ENCODE data around the gene RGS17. TPM values are rescaled to one million over a fixed set of nuclear protein-coding genes. Genes with fewer than 3 reads are reported as not detected.
"Not testable (repeated sequence)": the region's sequence is repeated elsewhere in the genome, so short reads cannot be mapped to it uniquely, and the experiment has no call there.

The RGS17 gene
- total RNA-seq, 1 donor from 2014 or later, result 0.31 TPM

DNA sequence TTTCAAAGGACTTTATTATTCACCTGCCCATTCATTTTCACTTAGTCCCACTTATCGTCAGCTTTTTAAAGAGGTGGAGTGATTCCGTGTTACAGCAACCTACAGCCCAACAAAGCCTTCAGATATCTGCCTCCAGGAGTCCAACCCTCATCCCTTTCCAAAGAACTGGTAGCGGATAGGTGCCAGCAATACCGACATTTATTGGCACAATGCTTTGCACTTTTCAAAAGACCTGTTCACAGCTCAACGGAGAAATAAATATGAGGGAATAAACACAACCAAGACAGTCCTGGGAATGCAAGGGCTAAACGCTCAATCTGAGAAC is 127.8 kb downstream of the RGS17 start:
- ATAC-seq (peak; percentile 7), DNase-seq (ENCODE audit: low spot score) (no peak)
- intact Hi-C loops (cut with DNase I), result no loop called here

DNA sequence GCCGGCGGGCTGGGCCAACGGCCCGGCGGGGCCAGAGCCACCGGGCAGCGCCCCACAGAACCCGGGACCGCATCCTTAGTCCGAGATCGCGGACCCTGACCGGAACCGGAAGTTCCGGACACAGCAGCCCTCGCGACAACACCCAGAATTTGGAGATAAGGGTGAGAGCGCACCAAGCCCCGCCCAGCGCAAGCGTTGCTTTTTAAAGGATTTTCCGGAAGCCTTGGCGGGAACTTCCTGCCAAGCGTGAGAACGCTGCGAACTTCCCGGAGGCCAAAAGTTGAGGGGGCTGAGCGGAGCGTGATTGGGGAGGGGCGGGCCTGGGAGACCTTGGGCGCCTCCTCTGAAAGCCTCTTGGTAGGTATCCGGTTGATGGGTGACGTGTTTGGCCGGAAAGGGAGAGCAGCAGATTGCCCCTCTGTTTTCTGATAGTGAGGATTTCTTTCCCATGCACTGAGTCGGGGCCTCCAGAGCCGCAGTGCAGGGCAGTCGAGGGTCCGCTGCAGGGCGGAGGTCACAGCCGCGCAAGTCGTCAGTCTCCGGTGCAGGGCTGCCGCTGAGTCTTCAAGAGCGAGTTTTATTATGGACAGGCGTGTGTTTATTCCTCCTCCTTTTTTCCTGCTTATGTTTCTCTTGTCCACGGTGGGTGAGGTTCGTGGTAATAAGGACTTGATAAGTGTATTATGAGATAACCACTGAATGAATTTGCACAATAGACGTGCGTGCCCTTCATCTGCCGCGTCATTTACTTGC is 128.3 kb downstream of the RGS17 start, which contains the start of gene MTRF1L:
Gene MTRF1L, minus strand, starts transcription at position 97 of the 753 bp plus-strand sequence. Its CDS starts 24 bp downstream, at position 73.
- peak; percentile 96 for DNase-seq (ENCODE audit: low spot score)
- intact Hi-C loops (cut with DNase I), result no loop called here
- peak; percentile 99 for ATAC-seq

DNA sequence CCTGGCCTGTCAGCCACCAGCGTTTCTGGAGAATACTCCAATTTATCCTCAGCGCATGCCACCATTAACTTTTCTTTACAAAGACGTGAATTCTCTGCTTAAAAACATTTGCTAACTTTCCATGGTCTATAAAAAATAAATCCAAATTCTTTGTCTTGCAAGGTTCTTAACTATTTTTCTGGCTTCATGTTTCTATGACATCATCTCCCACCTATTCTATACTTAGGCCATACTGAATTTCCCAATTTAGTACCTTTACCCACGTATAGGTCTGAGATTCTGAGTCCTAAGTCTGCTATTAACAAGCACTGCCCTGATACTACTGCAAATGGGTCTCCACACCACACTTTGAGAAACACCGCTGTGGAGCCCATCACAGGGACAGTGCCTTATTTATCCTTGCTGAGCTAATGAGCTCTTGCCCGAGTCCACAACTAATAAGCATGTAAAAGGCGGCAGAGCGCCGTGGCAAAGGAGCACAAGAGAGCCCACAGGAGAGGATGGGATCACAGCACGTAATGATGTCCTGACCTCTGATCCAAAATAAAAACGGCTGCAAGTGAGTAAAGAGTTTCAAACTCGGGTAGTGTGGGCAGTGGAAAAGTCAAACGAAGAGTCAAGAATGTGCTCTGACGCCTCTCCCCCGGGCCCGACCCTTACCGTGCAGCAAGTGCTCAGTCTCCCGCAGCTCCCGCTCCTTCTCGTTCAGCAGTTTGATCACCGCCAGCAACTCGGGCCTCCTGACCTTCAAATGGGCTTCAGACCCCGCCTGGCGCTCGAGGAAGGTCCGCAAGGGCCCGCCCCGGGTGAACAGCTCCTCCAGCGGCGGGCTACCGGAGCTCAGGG is 129.1 kb downstream of the RGS17 start:
- ATAC-seq, result no peak
- intact Hi-C loops (cut with DNase I), result no loop called here
- no peak for DNase-seq (ENCODE audit: low spot score)

DNA sequence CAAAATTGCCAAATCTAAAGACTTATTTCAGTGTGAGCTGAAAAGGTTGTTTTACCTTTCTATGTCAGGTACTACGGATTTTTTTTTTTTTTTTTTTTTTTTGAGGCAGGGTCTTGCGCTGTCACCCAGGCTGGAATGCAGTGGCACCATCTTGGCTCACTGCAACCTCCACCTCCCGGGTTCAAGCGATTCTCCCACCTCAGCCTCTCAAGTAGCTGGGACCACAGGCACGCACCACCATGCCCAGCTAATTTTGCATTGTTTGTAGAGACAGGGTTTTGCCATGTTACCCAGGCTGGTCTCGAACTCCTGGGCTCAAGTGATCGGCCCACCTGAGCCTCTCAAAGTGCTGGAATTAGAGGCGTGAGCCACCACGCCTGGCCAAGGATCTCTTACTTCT is 130.3 kb downstream of the RGS17 start:
- DNase-seq (ENCODE audit: low spot score); intact Hi-C loops (cut with DNase I); ATAC-seq: not testable (repeated sequence)

DNA sequence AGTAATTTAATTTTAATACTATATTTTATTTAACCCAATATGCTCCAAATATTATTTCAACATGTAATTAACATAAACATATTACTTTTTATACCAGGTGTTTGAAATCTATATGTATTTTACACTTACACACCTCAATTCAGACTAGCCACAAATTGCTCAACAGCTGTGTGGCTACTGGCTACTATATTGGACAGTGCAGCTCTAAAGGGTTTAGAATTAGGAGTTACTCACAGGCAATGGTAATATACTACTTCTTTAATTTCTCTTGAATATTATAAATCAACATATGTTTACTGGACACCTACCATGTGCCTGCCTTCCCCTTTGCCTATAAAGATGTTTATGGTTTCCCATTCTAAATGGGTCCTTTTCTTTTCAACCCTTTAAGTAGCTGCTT is 130.8 kb downstream of the RGS17 start:
- ATAC-seq, result no peak
- intact Hi-C loops (cut with DNase I), result no loop called here
- DNase-seq (ENCODE audit: low spot score), result no peak

DNA sequence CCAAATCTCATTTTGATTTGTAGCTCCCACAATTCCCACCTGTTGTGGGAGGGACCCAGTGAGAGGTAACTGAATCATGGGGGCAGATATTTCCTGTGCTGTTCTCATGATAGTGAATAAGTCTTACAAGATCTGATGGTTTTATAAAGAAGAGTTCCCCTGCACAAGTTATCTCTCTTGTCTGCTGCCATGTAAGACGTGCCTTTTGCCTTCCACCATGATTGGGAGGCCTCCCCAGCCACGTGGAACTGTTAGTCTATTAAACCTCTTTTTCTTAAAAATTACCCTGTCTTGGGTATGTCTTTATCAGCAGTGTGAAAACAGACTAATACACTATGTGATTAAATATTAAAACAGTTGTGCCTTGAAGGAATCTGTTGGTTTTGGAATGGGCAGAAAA is 131.5 kb downstream of the RGS17 start:
- ATAC-seq; intact Hi-C loops (cut with DNase I); DNase-seq (ENCODE audit: low spot score): not testable (repeated sequence)

DNA sequence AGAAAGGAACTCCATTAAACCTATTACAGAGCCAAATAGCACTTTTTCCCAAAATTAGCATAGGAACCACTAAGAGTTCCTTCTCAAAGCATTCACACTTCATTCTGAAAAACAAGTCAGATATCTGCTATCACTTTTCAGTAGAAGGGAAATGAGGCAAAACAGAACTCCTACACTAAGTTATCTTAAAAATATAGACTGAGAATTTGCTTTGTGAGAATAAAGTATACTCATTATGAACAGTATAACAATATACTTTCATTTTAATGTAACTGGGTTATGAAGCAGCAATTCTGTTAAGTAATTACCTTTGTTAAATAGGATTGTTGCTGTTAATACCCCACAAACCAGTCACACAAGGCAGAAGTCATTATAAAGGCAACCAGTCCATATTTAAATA is 137.2 kb downstream of the RGS17 start:
- ATAC-seq (no peak), DNase-seq (ENCODE audit: low spot score) (no peak)
- intact Hi-C loops (cut with DNase I), result no loop called here

DNA sequence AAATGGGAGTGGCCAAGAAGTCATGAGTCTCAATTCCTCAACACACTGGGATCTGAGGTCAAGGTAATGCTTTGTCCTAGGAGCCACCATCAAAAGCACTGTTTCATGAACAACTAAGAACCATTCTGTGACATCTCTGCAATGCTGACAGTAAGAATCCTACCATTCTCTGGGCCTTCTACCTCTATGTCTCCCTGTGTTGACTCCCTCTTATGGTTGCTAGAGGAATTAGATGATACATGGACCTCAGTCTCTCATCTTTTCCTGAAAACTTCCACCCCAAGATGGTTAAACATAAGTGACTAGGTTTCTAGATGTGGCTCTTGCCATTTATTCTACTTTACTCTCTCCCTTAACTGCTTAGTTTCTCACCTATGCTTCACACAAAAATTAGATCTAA is 137.7 kb downstream of the RGS17 start:
- intact Hi-C loops (cut with DNase I), result no loop called here
- DNase-seq (ENCODE audit: low spot score) (no peak), ATAC-seq (no peak)

DNA sequence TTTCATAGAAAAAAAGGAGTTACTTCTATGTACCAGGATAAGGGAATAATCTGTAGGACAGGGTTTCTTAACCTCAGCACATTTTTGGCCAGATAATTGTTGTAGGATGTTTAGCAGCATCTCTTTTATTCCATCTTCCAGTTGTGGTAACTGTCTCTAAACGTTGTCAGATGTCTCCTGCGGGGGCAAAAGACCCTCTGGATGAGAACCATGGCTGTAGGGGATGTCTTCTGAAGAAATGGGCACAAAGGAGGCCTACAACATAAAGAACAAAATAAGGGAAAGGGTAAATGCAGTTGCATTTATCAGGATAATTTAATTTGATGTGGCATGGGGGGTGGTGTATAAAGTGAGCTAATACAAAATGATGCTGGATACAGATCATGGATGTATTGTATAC is 144.1 kb downstream of the RGS17 start:
- intact Hi-C loops (cut with DNase I), result no loop called here
- no peak for ATAC-seq
- DNase-seq (ENCODE audit: low spot score), result no peak

DNA sequence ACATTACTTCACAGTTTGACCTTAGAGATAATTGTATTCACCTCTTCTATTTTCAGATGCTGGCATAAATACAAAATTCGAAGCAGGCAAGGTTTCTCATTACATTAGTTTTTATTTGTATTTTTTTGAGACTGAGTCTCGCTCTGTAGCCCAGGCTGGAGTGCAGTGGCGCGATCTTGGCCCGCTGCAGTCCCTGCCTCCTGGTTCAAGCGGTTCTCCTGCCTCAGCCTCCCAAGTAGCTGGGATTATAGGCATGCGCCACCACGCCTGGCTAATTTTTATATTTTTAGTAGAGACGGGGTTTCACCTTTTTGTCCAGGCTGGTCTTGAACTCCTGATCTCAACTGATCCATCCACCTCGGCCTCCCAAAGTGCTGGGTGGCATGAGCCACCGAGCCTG is 145.8 kb downstream of the RGS17 start:
- ATAC-seq; DNase-seq (ENCODE audit: low spot score); intact Hi-C loops (cut with DNase I): not testable (repeated sequence)

DNA sequence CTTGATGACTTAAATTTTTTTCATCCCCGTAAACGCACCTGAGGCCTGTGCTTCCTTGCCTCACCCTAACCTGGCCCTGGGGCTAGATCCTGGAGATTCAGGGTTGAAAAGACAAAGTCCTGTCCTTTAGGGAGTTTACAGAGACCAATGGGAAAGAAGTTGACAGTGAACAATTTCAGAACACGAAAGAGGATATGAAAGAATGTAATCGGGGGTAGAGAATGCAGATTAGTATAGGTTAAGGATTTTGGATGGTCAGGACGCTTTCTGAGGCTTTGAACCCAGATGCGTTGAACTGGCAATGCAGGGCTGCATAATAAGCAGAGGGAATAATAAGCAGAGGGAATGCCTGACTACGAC is 146.6 kb downstream of the RGS17 start:
- DNase-seq (ENCODE audit: low spot score) (no peak), ATAC-seq (no peak)
- intact Hi-C loops (cut with DNase I), result no loop called here

DNA sequence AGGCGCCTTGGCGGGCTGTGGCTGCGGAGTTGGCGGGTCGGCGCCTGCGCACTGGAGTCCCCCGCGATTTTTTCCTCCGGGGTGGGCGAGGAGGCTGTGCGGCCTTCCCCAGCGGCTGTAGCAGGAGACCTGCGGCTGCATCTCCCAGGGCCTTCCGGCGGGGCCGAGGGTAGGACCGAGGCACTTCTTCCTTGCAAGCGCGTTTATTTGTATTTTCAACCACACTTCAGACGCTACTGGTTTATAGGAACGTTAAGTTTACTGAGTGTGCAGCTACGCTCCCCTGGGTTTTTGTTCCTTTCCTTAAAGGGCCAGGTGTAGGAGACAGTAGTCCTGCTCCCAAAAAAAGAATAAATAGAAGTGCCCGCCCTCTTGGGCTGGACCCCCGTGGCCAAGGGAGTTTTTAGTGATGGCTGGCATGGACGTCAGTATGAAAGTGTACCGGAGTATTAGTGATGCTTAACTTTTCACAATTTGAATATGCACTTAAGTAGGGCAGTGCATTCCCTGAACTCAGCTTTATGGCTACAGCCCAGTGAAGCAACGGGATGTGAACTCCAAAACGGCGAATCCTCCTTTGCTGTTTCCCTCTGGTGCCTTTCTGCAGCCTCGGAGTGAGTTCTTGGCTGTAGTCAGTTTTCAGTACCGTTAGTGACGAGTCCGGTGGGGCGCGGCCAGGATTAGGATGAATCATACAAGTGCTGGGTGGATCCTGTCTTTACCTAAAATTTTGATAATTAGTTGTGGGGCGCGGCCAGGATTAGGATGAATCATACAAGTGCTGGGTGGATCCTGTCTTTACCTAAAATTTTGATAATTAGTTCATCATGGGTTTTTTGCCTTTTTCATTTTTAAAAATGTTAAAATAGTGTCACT is 147.2 kb downstream of the RGS17 start:
- ATAC-seq (peak; percentile 62), DNase-seq (ENCODE audit: low spot score) (peak; percentile 88)
- intact Hi-C loops (cut with DNase I), result no loop called here

DNA sequence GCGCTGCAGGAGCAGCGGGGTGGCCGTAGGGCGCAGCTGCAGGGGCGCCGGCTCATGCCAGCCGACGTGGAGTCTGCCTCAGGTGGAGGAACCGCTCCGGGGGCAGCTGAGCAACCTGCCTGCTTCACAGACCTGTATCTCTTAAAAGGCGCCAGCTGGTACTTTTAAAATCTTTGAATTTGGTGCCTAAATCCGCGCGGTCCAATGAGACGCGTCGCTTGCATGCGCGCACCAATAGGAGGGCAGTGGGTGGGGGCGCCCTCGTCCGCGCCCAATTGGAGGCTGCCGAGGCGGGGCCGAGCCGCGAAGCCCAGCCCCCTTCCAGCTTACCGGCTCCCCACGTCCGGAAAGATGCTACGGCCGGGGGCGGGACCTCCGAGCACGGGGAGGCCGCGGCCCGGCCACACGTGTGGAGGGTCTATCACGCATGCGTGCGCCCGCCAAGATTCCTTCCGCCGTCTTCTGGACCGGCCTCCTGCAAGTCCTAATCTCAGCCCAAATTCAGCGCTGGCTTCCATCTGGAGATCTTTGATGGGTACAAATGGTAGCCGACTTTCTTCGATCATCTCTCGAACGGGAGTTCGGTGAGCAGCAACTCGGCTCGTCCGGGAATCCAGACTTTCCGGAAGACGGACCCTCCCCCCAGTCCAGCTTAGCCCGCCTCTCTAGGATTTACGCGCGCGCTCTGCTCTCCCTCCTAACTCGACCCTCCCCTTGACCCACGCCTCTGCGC is 148.0 kb downstream of the RGS17 start, which contains the start of gene FBXO5:
Gene FBXO5, minus strand, starts transcription at position 138 of the 733 bp plus-strand sequence. Its CDS starts 82 bp downstream, at position 56.
- DNase-seq (ENCODE audit: low spot score) (peak; percentile 98), ATAC-seq (peak; percentile 98)
- intact Hi-C loops (cut with DNase I), result no loop called here

DNA sequence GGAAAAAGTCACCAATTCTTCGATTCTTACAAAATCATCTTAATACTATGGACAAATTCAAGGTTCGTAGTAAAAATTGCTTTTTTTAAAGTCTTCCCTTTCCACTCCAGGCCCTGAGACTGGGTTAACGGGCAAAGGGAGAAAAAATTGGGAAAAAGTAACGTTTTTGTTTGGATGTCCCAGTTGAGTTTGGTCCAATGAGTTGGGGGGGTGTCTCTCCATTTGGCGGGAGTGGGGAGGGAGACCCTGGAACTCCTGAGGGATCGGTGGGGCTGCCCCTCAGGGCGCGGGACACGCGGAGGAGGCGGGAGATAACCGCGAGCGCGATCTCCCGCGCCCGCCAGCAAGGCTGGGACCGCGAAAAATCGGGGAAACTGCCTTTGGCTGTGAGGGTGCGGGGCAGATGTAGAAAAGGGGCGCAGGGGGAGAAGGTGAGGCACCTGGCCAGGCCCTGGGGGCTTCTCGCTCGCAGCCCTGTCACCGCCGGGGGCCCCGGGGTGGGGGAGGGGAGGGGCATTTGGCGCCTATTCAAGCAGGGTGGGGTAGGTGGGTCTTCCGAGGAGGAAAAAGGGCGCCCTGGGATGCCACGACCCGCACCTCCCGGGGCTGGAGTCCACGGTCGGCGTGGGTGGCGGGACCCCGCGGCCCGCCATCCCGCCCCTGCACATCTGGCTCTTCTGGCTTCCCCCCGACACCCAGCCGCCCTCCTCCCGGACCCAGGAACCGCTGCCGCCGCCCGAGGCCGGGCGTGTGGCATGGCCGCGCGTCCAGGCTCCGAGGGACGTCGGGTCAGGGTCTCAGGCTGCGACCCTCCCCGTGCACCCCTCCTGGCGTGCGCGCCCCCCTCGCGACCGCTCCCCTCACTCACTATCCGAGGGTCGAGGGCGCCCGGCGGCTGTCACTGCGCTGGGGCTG is 148.8 kb downstream of the RGS17 start:
- intact Hi-C loops (cut with DNase I), result no loop called here
- DNase-seq (ENCODE audit: low spot score) (peak; percentile 69), ATAC-seq (no peak)

DNA sequence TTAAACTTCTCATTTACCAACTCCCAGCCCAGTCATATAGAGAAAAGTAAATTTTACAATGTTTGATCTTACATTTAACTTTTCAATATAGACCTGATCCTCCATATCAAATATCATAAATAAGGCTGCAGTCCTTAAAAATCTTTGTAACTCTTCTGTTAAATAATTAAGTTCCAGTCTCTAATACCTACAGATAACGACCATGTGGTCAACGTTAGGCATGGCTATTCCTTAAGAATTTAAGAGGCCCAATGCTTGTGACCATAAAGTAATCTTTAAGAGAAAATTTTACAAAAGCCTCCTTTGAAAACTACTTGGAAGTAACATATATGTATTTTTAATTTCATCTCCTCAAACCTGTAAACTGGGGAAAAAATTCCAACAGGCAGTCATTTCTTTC is 149.9 kb downstream of the RGS17 start:
- ATAC-seq (no peak), DNase-seq (ENCODE audit: low spot score) (no peak)
- intact Hi-C loops (cut with DNase I), result no loop called here

DNA sequence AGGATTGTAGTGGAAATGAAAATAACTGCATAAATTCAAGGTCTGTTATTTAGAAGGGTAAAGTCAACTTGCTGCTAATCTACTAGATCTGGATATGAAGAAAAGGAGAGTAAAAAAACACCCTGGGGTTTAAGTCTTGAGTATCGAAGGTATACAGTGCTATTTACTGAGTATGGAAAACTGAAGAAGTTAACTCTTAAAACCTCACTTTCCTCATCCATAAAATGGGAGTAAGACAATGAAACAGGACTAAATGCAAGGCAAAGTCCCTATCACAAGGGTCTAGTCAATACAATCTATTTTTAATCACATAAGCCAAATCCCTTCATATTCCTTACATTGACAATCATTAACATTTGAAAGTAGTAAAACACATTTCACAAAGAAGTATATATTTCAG is 150.4 kb downstream of the RGS17 start:
- DNase-seq (ENCODE audit: low spot score) (no peak), ATAC-seq (no peak)
- intact Hi-C loops (cut with DNase I), result no loop called here

DNA sequence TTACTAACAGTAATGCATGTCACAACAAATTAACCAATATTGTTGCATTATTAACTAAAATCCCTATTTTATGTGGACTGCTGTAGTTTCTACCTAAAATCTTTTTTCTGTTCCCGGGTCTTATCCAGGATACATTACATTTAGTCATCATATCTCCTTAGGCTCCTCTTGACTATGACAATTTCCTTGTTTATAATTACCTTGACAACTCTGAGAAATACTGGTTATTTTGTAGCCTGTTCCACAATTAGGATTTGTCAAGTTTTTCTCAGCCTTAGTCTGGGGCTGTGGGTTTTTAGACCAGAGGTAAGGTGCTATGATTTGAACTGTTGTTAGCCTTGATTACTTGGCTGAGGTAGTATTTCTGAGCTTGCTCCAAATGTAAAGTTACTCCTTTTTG is 152.0 kb downstream of the RGS17 start:
- intact Hi-C loops (cut with DNase I), result no loop called here
- ATAC-seq (no peak), DNase-seq (ENCODE audit: low spot score) (no peak)

DNA sequence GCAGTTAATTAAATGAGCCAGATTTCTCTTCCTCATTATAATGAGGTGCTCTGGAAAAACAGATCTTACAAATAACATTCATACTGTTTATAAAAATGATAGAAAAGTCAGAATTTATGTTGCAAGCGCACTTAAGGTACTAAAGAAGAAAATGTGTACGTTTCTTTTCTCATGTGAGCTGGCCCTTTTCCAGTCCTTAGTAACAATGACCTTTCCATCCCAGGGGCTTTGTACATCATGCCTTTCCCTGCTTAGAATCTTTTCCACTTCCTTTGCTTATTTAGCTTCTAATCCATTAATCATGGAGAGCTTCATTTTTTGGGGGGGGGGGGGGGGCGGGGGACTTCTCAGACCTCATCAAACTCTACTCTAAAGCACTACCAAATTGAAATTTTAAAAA is 153.0 kb downstream of the RGS17 start:
- DNase-seq (ENCODE audit: low spot score) (no peak), ATAC-seq (no peak)
- intact Hi-C loops (cut with DNase I), result no loop called here
